ENCODE measurements around the gene FGF22. TPM values are rescaled to one million over a fixed set of nuclear protein-coding genes. Genes with fewer than 3 reads are reported as not detected.
A peak's percentile ranks its signal among the peaks of the same experiment; 100 is the strongest.

Gene FGF22
- polyA plus RNA-seq, 3 donors, result not detected

- no peaks in the 10 kb centered on the region for H4K20me1 ChIP-seq (ENCODE audit: insufficient read depth, low read length)
- H3K9ac ChIP-seq (ENCODE audit: insufficient read depth, low read length, poor library complexity, severe bottlenecking), result no peak overlapping the region
- WGBS (ENCODE audit: insufficient coverage), result 85% methylated on average over 39 of the region's 42 CpGs
- Mint-ChIP-seq H3K9me3 (peaks cover 0 to 18% (median 6%) of the 10 kb centered on the region in 7 donors), H3K27ac (peak overlapping the region in 1 of 7 donors; percentile 35), H3K4me1 (no peaks in the 10 kb centered on the region), H3K36me3 (no peaks in the 10 kb centered on the region), H3K4me3 (no peak overlapping the region), H3K27me3 (ENCODE audit: low read depth in 3 of 3) (peaks cover 28 to 52% (median 47%) of the 10 kb centered on the region in 3 donors)
- no peaks in the 10 kb centered on the region for H3K79me2 ChIP-seq (ENCODE audit: insufficient read depth, low read length)
- H3K27ac ChIP-seq (ENCODE audit: low read depth in 1 of 2, low read length in 2 of 2), result no peak overlapping the region
- no peak overlapping the region for H3K4me2 ChIP-seq (replicated peaks; ENCODE audit: extremely low read depth, low read length, poor library complexity, severe bottlenecking)
- H2AFZ ChIP-seq (ENCODE audit: insufficient read depth, low read depth, low read length, poor library complexity, severe bottlenecking), result no peak overlapping the region
- no peak for TF ChIP-seq CTCF (IDR thresholded peaks at IDR 0.05)
- H3K36me3 ChIP-seq (replicated peaks in 1 of 2; ENCODE audit: control insufficient read depth in 1 of 2, insufficient read depth in 2 of 2, low read length in 2 of 2), result no peaks in the 10 kb centered on the region
- H3K4me1 ChIP-seq (ENCODE audit: control insufficient read depth in 1 of 2, insufficient read depth in 2 of 2, low read length in 2 of 2), result no peaks in the 10 kb centered on the region
- intact Hi-C loops (cut with micrococcal nuclease), result no loop called here
- peaks cover 5 to 24% of the 10 kb centered on the region in 2 donors for H3K27me3 ChIP-seq (ENCODE audit: control insufficient read depth in 2 of 2, insufficient read depth in 2 of 2, low read length in 2 of 2)
- H3K9me3 ChIP-seq (replicated peaks in 1 of 2; ENCODE audit: control insufficient read depth in 1 of 2, insufficient read depth in 1 of 2, low read length in 2 of 2), result peaks cover 5 to 6% of the 10 kb centered on the region in 2 donors
- DNase-seq, result no peak
- no peak overlapping the region for H3K4me3 ChIP-seq (replicated peaks in 1 of 3; ENCODE audit: low read depth in 2 of 3, low read length in 3 of 3)
Measured at GRCh38 chr19:595326-596262, 44.1 kb upstream of the FGF22 start.

DNA sequence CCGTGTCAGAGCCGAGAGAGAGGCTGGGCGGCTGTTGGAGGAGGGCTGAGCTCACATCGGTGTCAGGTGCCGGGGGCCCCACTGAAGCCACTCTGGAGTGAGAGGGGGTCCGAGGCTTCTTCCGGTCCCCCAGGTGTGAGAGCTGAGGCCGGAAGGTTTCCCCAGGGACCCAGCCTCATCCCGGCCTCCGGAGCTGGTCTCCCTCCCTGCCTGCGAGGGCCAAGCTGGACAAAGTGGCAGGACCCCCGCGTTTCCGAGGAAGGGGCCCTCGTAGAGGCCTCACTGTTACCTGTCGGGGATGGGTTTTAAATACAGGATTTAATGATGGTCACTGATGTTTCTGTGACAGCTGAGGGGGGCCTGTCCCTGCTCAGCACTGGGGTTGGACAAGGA, 43.4 kb upstream of the FGF22 start:
- no peak for TF ChIP-seq CTCF (IDR thresholded peaks at IDR 0.05)
- DNase-seq, result no peak
- Mint-ChIP-seq H3K9me3 (peaks cover 0 to 17% (median 6%) of the 10 kb centered on the region in 7 donors), H3K36me3 (no peaks in the 10 kb centered on the region), H3K27me3 (ENCODE audit: low read depth in 3 of 3) (peaks cover 29 to 46% (median 43%) of the 10 kb centered on the region in 3 donors), H3K4me1 (no peaks in the 10 kb centered on the region), H3K27ac (no peak overlapping the region), H3K4me3 (no peak overlapping the region)
- no peaks in the 10 kb centered on the region for H3K36me3 ChIP-seq (replicated peaks in 1 of 2; ENCODE audit: control insufficient read depth in 1 of 2, insufficient read depth in 2 of 2, low read length in 2 of 2)
- peaks cover 3 to 17% of the 10 kb centered on the region in 2 donors for H3K27me3 ChIP-seq (ENCODE audit: control insufficient read depth in 2 of 2, insufficient read depth in 2 of 2, low read length in 2 of 2)
- no peak overlapping the region for H3K4me3 ChIP-seq (replicated peaks in 1 of 3; ENCODE audit: low read depth in 2 of 3, low read length in 3 of 3)
- no peak overlapping the region for H3K9ac ChIP-seq (ENCODE audit: insufficient read depth, low read length, poor library complexity, severe bottlenecking)
- H4K20me1 ChIP-seq (ENCODE audit: insufficient read depth, low read length), result no peaks in the 10 kb centered on the region
- intact Hi-C loops (cut with micrococcal nuclease), result no loop called here
- H3K27ac ChIP-seq (ENCODE audit: low read depth in 1 of 2, low read length in 2 of 2), result no peak overlapping the region
- no peaks in the 10 kb centered on the region for H3K79me2 ChIP-seq (ENCODE audit: insufficient read depth, low read length)
- H3K9me3 ChIP-seq (replicated peaks in 1 of 2; ENCODE audit: control insufficient read depth in 1 of 2, insufficient read depth in 1 of 2, low read length in 2 of 2), result peaks cover 3 to 8% of the 10 kb centered on the region in 2 donors
- WGBS (ENCODE audit: insufficient coverage), result 84% methylated on average over 11 of the region's 16 CpGs
- no peaks in the 10 kb centered on the region for H3K4me1 ChIP-seq (ENCODE audit: control insufficient read depth in 1 of 2, insufficient read depth in 2 of 2, low read length in 2 of 2)
- H2AFZ ChIP-seq (ENCODE audit: insufficient read depth, low read depth, low read length, poor library complexity, severe bottlenecking), result no peak overlapping the region
- H3K4me2 ChIP-seq (replicated peaks; ENCODE audit: extremely low read depth, low read length, poor library complexity, severe bottlenecking), result no peak overlapping the region

Measured in CD14-positive monocyte (primary cell).